ENCODE data around the gene SLC35F6.
A peak's percentile ranks its signal among the peaks of the same experiment; 100 is the strongest.

The SLC35F6 gene

GRCh38 chr2:26764078-26764887 lies at the start of gene SLC35F6:
TSS of gene SLC35F6 (plus strand) at chr2:26764284. CDS start at chr2:26764350, 66 bp downstream.
- DNase-seq (ENCODE audit: low read depth), result peak; percentile 79

GRCh38 chr2:26715528-26716270 lies 48.4 kb upstream of the SLC35F6 start:
- DNase-seq (ENCODE audit: low read depth), result no peak

GRCh38 chr2:26716340-26716739 lies 47.7 kb upstream of the SLC35F6 start:
- no peak for DNase-seq (ENCODE audit: low read depth)

GRCh38 chr2:26716769-26717168 lies 47.3 kb upstream of the SLC35F6 start:
- no peak for DNase-seq (ENCODE audit: low read depth)

GRCh38 chr2:26717362-26717761 lies 46.7 kb upstream of the SLC35F6 start:
- no peak for DNase-seq (ENCODE audit: low read depth)

- DNase-seq (ENCODE audit: low read depth), result no peak
Observed at GRCh38 chr2:26718949-26719686, 45.0 kb upstream of the SLC35F6 start.

GRCh38 chr2:26720322-26721114 lies 43.6 kb upstream of the SLC35F6 start:
- no peak for DNase-seq (ENCODE audit: low read depth)

- DNase-seq (ENCODE audit: low read depth), result no peak
Observed at GRCh38 chr2:26721115-26722032, 42.7 kb upstream of the SLC35F6 start.

- no peak for DNase-seq (ENCODE audit: low read depth)
Observed at GRCh38 chr2:26722328-26722727, 41.8 kb upstream of the SLC35F6 start.

- DNase-seq (ENCODE audit: low read depth), result no peak
Observed at GRCh38 chr2:26722911-26723310, 41.2 kb upstream of the SLC35F6 start.

- no peak for DNase-seq (ENCODE audit: low read depth)
Observed at GRCh38 chr2:26723475-26723874, 40.6 kb upstream of the SLC35F6 start.

GRCh38 chr2:26723991-26724750 lies 39.9 kb upstream of the SLC35F6 start:
- no peak for DNase-seq (ENCODE audit: low read depth)

GRCh38 chr2:26724784-26725520 lies 39.1 kb upstream of the SLC35F6 start:
- DNase-seq (ENCODE audit: low read depth), result no peak

- no peak for DNase-seq (ENCODE audit: low read depth)
Observed at GRCh38 chr2:26725521-26725820, 38.6 kb upstream of the SLC35F6 start.

GRCh38 chr2:26726228-26726627 lies 37.9 kb upstream of the SLC35F6 start:
- no peak for DNase-seq (ENCODE audit: low read depth)

- no peak for DNase-seq (ENCODE audit: low read depth)
Observed at GRCh38 chr2:26727641-26728561, 36.2 kb upstream of the SLC35F6 start.

GRCh38 chr2:26729311-26729710 lies 34.8 kb upstream of the SLC35F6 start:
- no peak for DNase-seq (ENCODE audit: low read depth)

Measured in activated T-helper 9 cell treated with anti-CD3 and anti-CD28 coated beads, Interleukin-2, amount 50 U/mL, for 16 hours (primary cell).